H9 (cell line): Measurements from ENCODE around the gene DAPL1. TPM values are rescaled to one million over a fixed set of nuclear protein-coding genes. Genes with fewer than 3 reads are reported as not detected.

Experiments
- DNase-seq: peaks from one replicate; pipeline ENCODE4 v3.0.0-alpha.2; 2017
- H2AFZ ChIP-seq: one replicate; pipeline ENCODE4 v1.6.1; 2013; ENCODE audit warnings: mild to moderate bottlenecking, low read length, control low read depth, moderate library complexity
- H2AK5ac ChIP-seq: 2 replicates; pipeline ENCODE4 v1.6.1; 2013; ENCODE audit warnings: low read length, control low read depth, mixed read lengths; ENCODE audit not compliant: insufficient read length
- H2BK120ac ChIP-seq: one replicate; pipeline ENCODE4 v1.6.1; 2013; ENCODE audit warnings: low read depth, mild to moderate bottlenecking, low read length, control low read depth, inconsistent platforms; ENCODE audit not compliant: poor library complexity, severe bottlenecking
- H2BK12ac ChIP-seq: 2 replicates; pipeline ENCODE4 v1.6.1; 2013; ENCODE audit warnings: low read length, control low read depth, mixed read lengths, low read depth; ENCODE audit not compliant: insufficient read length
- H2BK15ac ChIP-seq: 2 replicates; pipeline ENCODE4 v1.6.1; 2013; ENCODE audit warnings: low read depth, low read length, control low read depth
- H2BK20ac ChIP-seq: one replicate; pipeline ENCODE4 v1.6.1; 2013; ENCODE audit warnings: low read depth, mild to moderate bottlenecking, low read length, control low read depth, inconsistent platforms; ENCODE audit not compliant: poor library complexity, severe bottlenecking
- H2BK5ac ChIP-seq: 2 replicates; pipeline ENCODE4 v1.6.1; 2013; ENCODE audit warnings: low read length, control low read depth, mixed read lengths; ENCODE audit not compliant: insufficient read length
- H3K14ac ChIP-seq: 2 replicates; pipeline ENCODE4 v1.6.1; 2013; ENCODE audit warnings: low read length, control low read depth; ENCODE audit not compliant: insufficient read depth
- H3K18ac ChIP-seq: 2 replicates; pipeline ENCODE4 v1.6.1; 2013; ENCODE audit warnings: low read depth, mild to moderate bottlenecking, mixed read lengths, low read length, control low read depth; ENCODE audit not compliant: insufficient read length
- H3K23ac ChIP-seq: 2 replicates; pipeline ENCODE4 v1.6.1; 2013; ENCODE audit warnings: low read length, control low read depth, mixed read lengths, low read depth; ENCODE audit not compliant: insufficient read length
- H3K23me2 ChIP-seq: 2 replicates; pipeline ENCODE4 v1.6.1; 2013; ENCODE audit warnings: low read depth, mild to moderate bottlenecking, mixed read lengths, low read length, control low read depth; ENCODE audit not compliant: insufficient read length, poor library complexity, severe bottlenecking
- H3K27ac ChIP-seq: 2 replicates; pipeline ENCODE4 v1.5.1; 2013; ENCODE audit warnings: low read length, control low read depth, mixed read lengths, low read depth; ENCODE audit not compliant: insufficient read length
- H3K27me3 ChIP-seq: 2 replicates; pipeline ENCODE4 v1.6.1; 2013; ENCODE audit warnings: low read length, control low read depth, inconsistent platforms; ENCODE audit not compliant: insufficient read depth
- H3K4ac ChIP-seq: 2 replicates; pipeline ENCODE4 v1.6.1; 2013; ENCODE audit warnings: low read depth, mild to moderate bottlenecking, control low read depth, inconsistent platforms, low read length, moderate library complexity
- H3K4me1 ChIP-seq: 2 replicates; pipeline ENCODE4 v1.6.1; 2013; ENCODE audit warnings: low read length, control low read depth, inconsistent platforms; ENCODE audit not compliant: insufficient read depth
- H3K4me2 ChIP-seq: 2 replicates; pipeline ENCODE4 v1.6.1; 2013; ENCODE audit warnings: low read length, control low read depth, mixed read lengths; ENCODE audit not compliant: insufficient read length, insufficient read depth
- H3K56ac ChIP-seq: 2 replicates; pipeline ENCODE4 v1.6.1; 2013; ENCODE audit warnings: low read depth, mild to moderate bottlenecking, mixed read lengths, low read length, control low read depth; ENCODE audit not compliant: insufficient read length
- H3K79me1 ChIP-seq: 2 replicates; pipeline ENCODE4 v1.6.1; 2013; ENCODE audit warnings: low read depth, mild to moderate bottlenecking, moderate library complexity, low read length, control low read depth, inconsistent platforms; ENCODE audit not compliant: insufficient read depth, poor library complexity, severe bottlenecking
- H3K79me2 ChIP-seq: 2 replicates; pipeline ENCODE4 v1.6.1; 2013; ENCODE audit warnings: low read length, control low read depth, inconsistent platforms; ENCODE audit not compliant: insufficient read depth
- H3K9ac ChIP-seq: 2 replicates; pipeline ENCODE4 v1.6.1; 2013; ENCODE audit warnings: low read length, control low read depth, mixed read lengths; ENCODE audit not compliant: insufficient read length; ENCODE audit errors: extremely low read depth
- H3K9me3 ChIP-seq: one replicate; pipeline ENCODE4 v1.6.1; 2013; ENCODE audit warnings: low read depth, low read length, inconsistent platforms; ENCODE audit not compliant: control insufficient read depth
- H3T11ph ChIP-seq: one replicate; pipeline ENCODE4 v1.6.1; 2013; ENCODE audit warnings: mild to moderate bottlenecking, low read length, control low read depth, inconsistent platforms
- H4K20me1 ChIP-seq: one replicate; pipeline ENCODE4 v1.6.1; 2013; ENCODE audit not compliant: control insufficient read depth, insufficient read length, insufficient read depth
- H4K5ac ChIP-seq: 2 replicates; pipeline ENCODE4 v1.6.1; 2013; ENCODE audit warnings: low read depth, mild to moderate bottlenecking, mixed read lengths, low read length, control low read depth; ENCODE audit not compliant: insufficient read length
- H4K8ac ChIP-seq: replicated peaks from 2 replicates; pipeline ENCODE4 v1.6.1; 2013; ENCODE audit warnings: low read length, control low read depth, mixed read lengths, low read depth; ENCODE audit not compliant: insufficient read length
- H4K91ac ChIP-seq: 2 replicates; pipeline ENCODE4 v1.6.1; 2013; ENCODE audit warnings: low read depth, mild to moderate bottlenecking, moderate library complexity, mixed read lengths, low read length, control low read depth; ENCODE audit not compliant: insufficient read length
- H3K27ac Mint-ChIP-seq, 3 experiments: 2 replicates in 2 of 3; 3 replicates in 1 of 3; pipeline ENCODE4 v1.8.0; 2020 to 2021; ENCODE audit warnings: mixed read lengths in 3 of 3, mild to moderate bottlenecking in 1 of 3, moderate library complexity in 1 of 3
- H3K27me3 Mint-ChIP-seq: 2 replicates; pipeline ENCODE4 v1.8.0; 2021; ENCODE audit warnings: low read depth, mild to moderate bottlenecking, moderate library complexity, mixed read lengths
- H3K36me3 Mint-ChIP-seq, 3 experiments: 2 replicates in 2 of 3; 3 replicates in 1 of 3; pipeline ENCODE4 v1.8.0; 2020 to 2021; ENCODE audit warnings: low read depth in 3 of 3, mixed read lengths in 3 of 3; ENCODE audit not compliant: insufficient read depth in 1 of 3
- H3K4me1 Mint-ChIP-seq, 2 experiments: 2 replicates each; pipeline ENCODE4 v1.8.0; 2020; ENCODE audit warnings: mixed read lengths in 2 of 2
- H3K4me3 Mint-ChIP-seq, 2 experiments: 2 replicates in 1 of 2; 3 replicates in 1 of 2; pipeline ENCODE4 v1.8.0; 2020 to 2021; ENCODE audit warnings: mild to moderate bottlenecking in 2 of 2, mixed read lengths in 2 of 2, moderate library complexity in 1 of 2
- H3K9me3 Mint-ChIP-seq, 2 experiments: 2 replicates in 1 of 2; 3 replicates in 1 of 2; pipeline ENCODE4 v1.8.0; 2020; ENCODE audit warnings: mild to moderate bottlenecking in 2 of 2, mixed read lengths in 2 of 2, moderate library complexity in 1 of 2
- WGBS: extraction: QIAGEN DNeasy Blood & Tissue Kit; methylation state at CpG from one replicate; pipeline ENCODE4 v1.1.7; 2013; ENCODE audit warnings: missing lambda C conversion rate, low lambda C conversion rate, mixed read lengths; ENCODE audit not compliant: insufficient read length; ENCODE audit errors: extremely low coverage; 5-methylcytosine and 5-hydroxymethylcytosine counted together
- total RNA-seq: library from RNA; stranded (reverse); gene quantifications from 2 replicates; pipeline ENCODE4 v1.2.1, GENCODE V29; 2021
- TF ChIP-seq, protein P1 (sequence below): fragments of 200-600 bp; sonication (generic); conservative IDR thresholded peaks from 3 replicates; pipeline ENCODE4 v1.8.0; 2021; ENCODE audit warnings: antibody characterized with exemption, mild to moderate bottlenecking

Gene DAPL1
- total RNA-seq, 1 experiment from 2014 or later: not detected

DNA sequence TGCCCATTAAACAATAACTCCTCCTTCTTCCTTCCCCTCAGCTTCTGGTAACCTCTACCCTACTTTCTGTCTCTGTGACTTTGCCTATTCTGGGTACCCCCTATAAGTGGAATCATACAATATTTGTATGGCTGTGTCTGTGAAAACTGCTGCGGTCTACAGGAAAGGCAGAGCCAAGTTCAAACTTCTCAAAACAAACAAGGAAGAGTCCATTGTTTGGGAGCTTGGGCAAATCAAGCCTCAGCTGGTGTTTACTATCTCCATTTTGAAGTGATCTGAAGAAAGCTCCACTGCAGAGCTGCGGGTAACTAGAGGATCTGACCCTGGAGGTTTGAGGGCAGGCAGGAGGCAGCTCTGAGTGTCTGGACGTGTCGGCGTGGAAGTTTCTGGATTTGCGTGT, 48.6 kb upstream of the DAPL1 start:
- no peak overlapping the region for H4K8ac ChIP-seq
- no peak overlapping the region for H2AFZ ChIP-seq
- H3K23ac ChIP-seq: no peak overlapping the region
- H3T11ph ChIP-seq: no peak overlapping the region
- no peak overlapping the region for H3K27ac ChIP-seq
- no peak overlapping the region for H2BK120ac ChIP-seq
- H3K14ac ChIP-seq: no peak overlapping the region
- no peak overlapping the region for H3K18ac ChIP-seq
- no peaks in the 10 kb centered on the region for H3K27me3 ChIP-seq
- no peaks in the 10 kb centered on the region for H3K23me2 ChIP-seq
- TF ChIP-seq, protein P1, sequence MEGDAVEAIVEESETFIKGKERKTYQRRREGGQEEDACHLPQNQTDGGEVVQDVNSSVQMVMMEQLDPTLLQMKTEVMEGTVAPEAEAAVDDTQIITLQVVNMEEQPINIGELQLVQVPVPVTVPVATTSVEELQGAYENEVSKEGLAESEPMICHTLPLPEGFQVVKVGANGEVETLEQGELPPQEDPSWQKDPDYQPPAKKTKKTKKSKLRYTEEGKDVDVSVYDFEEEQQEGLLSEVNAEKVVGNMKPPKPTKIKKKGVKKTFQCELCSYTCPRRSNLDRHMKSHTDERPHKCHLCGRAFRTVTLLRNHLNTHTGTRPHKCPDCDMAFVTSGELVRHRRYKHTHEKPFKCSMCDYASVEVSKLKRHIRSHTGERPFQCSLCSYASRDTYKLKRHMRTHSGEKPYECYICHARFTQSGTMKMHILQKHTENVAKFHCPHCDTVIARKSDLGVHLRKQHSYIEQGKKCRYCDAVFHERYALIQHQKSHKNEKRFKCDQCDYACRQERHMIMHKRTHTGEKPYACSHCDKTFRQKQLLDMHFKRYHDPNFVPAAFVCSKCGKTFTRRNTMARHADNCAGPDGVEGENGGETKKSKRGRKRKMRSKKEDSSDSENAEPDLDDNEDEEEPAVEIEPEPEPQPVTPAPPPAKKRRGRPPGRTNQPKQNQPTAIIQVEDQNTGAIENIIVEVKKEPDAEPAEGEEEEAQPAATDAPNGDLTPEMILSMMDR: no peak
- H2BK5ac ChIP-seq: no peak overlapping the region
- H3K27me3 Mint-ChIP-seq: peaks cover 4% of the 10 kb centered on the region
- H4K91ac ChIP-seq: no peak overlapping the region
- no peak overlapping the region for H4K5ac ChIP-seq
- H2AK5ac ChIP-seq: no peak overlapping the region
- peaks cover 30 to 35% of the 10 kb centered on the region in 2 experiments for H3K4me1 Mint-ChIP-seq
- no peaks in the 10 kb centered on the region for H3K79me1 ChIP-seq
- H2BK15ac ChIP-seq: no peak overlapping the region
- no peak overlapping the region for H2BK12ac ChIP-seq
- no peak overlapping the region for H3K4ac ChIP-seq
- no peak for DNase-seq
- H3K36me3 Mint-ChIP-seq: no peaks in the 10 kb centered on the region
- no peak overlapping the region for H3K56ac ChIP-seq
- no CpG with 5 or more reads among the region's 6 CpGs for WGBS
- H3K4me2 ChIP-seq: no peak overlapping the region
- no peak overlapping the region for H3K4me3 Mint-ChIP-seq
- no peaks in the 10 kb centered on the region for H3K9me3 Mint-ChIP-seq
- no peaks in the 10 kb centered on the region for H4K20me1 ChIP-seq
- H3K9ac ChIP-seq: no peak overlapping the region
- no peaks in the 10 kb centered on the region for H3K9me3 ChIP-seq
- no peaks in the 10 kb centered on the region for H3K79me2 ChIP-seq
- no peaks in the 10 kb centered on the region; the same call in 1 of the 2 replicates for H3K4me1 ChIP-seq
- H3K27ac Mint-ChIP-seq: no peak overlapping the region
- no peak overlapping the region for H2BK20ac ChIP-seq
